H9 (cell line): ENCODE measurements around the gene SYCE3. TPM values are rescaled to one million over a fixed set of nuclear protein-coding genes. Genes with fewer than 3 reads are reported as not detected.

Experiments
- DNase-seq: peaks from one replicate; pipeline ENCODE4 v3.0.0-alpha.2; 2017
- H2AFZ ChIP-seq: one replicate; pipeline ENCODE4 v1.6.1; 2013; ENCODE audit warnings: mild to moderate bottlenecking, low read length, control low read depth, moderate library complexity
- H2AK5ac ChIP-seq: 2 replicates; pipeline ENCODE4 v1.6.1; 2013; ENCODE audit warnings: low read length, control low read depth, mixed read lengths; ENCODE audit not compliant: insufficient read length
- H2BK120ac ChIP-seq: one replicate; pipeline ENCODE4 v1.6.1; 2013; ENCODE audit warnings: low read depth, mild to moderate bottlenecking, low read length, control low read depth, inconsistent platforms; ENCODE audit not compliant: poor library complexity, severe bottlenecking
- H2BK12ac ChIP-seq: 2 replicates; pipeline ENCODE4 v1.6.1; 2013; ENCODE audit warnings: low read length, control low read depth, mixed read lengths, low read depth; ENCODE audit not compliant: insufficient read length
- H2BK15ac ChIP-seq: 2 replicates; pipeline ENCODE4 v1.6.1; 2013; ENCODE audit warnings: low read depth, low read length, control low read depth
- H2BK20ac ChIP-seq: one replicate; pipeline ENCODE4 v1.6.1; 2013; ENCODE audit warnings: low read depth, mild to moderate bottlenecking, low read length, control low read depth, inconsistent platforms; ENCODE audit not compliant: poor library complexity, severe bottlenecking
- H2BK5ac ChIP-seq: 2 replicates; pipeline ENCODE4 v1.6.1; 2013; ENCODE audit warnings: low read length, control low read depth, mixed read lengths; ENCODE audit not compliant: insufficient read length
- H3K14ac ChIP-seq: 2 replicates; pipeline ENCODE4 v1.6.1; 2013; ENCODE audit warnings: low read length, control low read depth; ENCODE audit not compliant: insufficient read depth
- H3K18ac ChIP-seq: 2 replicates; pipeline ENCODE4 v1.6.1; 2013; ENCODE audit warnings: low read depth, mild to moderate bottlenecking, mixed read lengths, low read length, control low read depth; ENCODE audit not compliant: insufficient read length
- H3K23ac ChIP-seq: 2 replicates; pipeline ENCODE4 v1.6.1; 2013; ENCODE audit warnings: low read length, control low read depth, mixed read lengths, low read depth; ENCODE audit not compliant: insufficient read length
- H3K23me2 ChIP-seq: 2 replicates; pipeline ENCODE4 v1.6.1; 2013; ENCODE audit warnings: low read depth, mild to moderate bottlenecking, mixed read lengths, low read length, control low read depth; ENCODE audit not compliant: insufficient read length, poor library complexity, severe bottlenecking
- H3K27ac ChIP-seq: 2 replicates; pipeline ENCODE4 v1.5.1; 2013; ENCODE audit warnings: low read length, control low read depth, mixed read lengths, low read depth; ENCODE audit not compliant: insufficient read length
- H3K27me3 ChIP-seq: 2 replicates; pipeline ENCODE4 v1.6.1; 2013; ENCODE audit warnings: low read length, control low read depth, inconsistent platforms; ENCODE audit not compliant: insufficient read depth
- H3K4ac ChIP-seq: 2 replicates; pipeline ENCODE4 v1.6.1; 2013; ENCODE audit warnings: low read depth, mild to moderate bottlenecking, control low read depth, inconsistent platforms, low read length, moderate library complexity
- H3K4me1 ChIP-seq: 2 replicates; pipeline ENCODE4 v1.6.1; 2013; ENCODE audit warnings: low read length, control low read depth, inconsistent platforms; ENCODE audit not compliant: insufficient read depth
- H3K4me2 ChIP-seq: 2 replicates; pipeline ENCODE4 v1.6.1; 2013; ENCODE audit warnings: low read length, control low read depth, mixed read lengths; ENCODE audit not compliant: insufficient read length, insufficient read depth
- H3K56ac ChIP-seq: 2 replicates; pipeline ENCODE4 v1.6.1; 2013; ENCODE audit warnings: low read depth, mild to moderate bottlenecking, mixed read lengths, low read length, control low read depth; ENCODE audit not compliant: insufficient read length
- H3K79me1 ChIP-seq: 2 replicates; pipeline ENCODE4 v1.6.1; 2013; ENCODE audit warnings: low read depth, mild to moderate bottlenecking, moderate library complexity, low read length, control low read depth, inconsistent platforms; ENCODE audit not compliant: insufficient read depth, poor library complexity, severe bottlenecking
- H3K79me2 ChIP-seq: 2 replicates; pipeline ENCODE4 v1.6.1; 2013; ENCODE audit warnings: low read length, control low read depth, inconsistent platforms; ENCODE audit not compliant: insufficient read depth
- H3K9ac ChIP-seq: 2 replicates; pipeline ENCODE4 v1.6.1; 2013; ENCODE audit warnings: low read length, control low read depth, mixed read lengths; ENCODE audit not compliant: insufficient read length; ENCODE audit errors: extremely low read depth
- H3K9me3 ChIP-seq: one replicate; pipeline ENCODE4 v1.6.1; 2013; ENCODE audit warnings: low read depth, low read length, inconsistent platforms; ENCODE audit not compliant: control insufficient read depth
- H3T11ph ChIP-seq: one replicate; pipeline ENCODE4 v1.6.1; 2013; ENCODE audit warnings: mild to moderate bottlenecking, low read length, control low read depth, inconsistent platforms
- H4K20me1 ChIP-seq: one replicate; pipeline ENCODE4 v1.6.1; 2013; ENCODE audit not compliant: control insufficient read depth, insufficient read length, insufficient read depth
- H4K5ac ChIP-seq: 2 replicates; pipeline ENCODE4 v1.6.1; 2013; ENCODE audit warnings: low read depth, mild to moderate bottlenecking, mixed read lengths, low read length, control low read depth; ENCODE audit not compliant: insufficient read length
- H4K8ac ChIP-seq: replicated peaks from 2 replicates; pipeline ENCODE4 v1.6.1; 2013; ENCODE audit warnings: low read length, control low read depth, mixed read lengths, low read depth; ENCODE audit not compliant: insufficient read length
- H4K91ac ChIP-seq: 2 replicates; pipeline ENCODE4 v1.6.1; 2013; ENCODE audit warnings: low read depth, mild to moderate bottlenecking, moderate library complexity, mixed read lengths, low read length, control low read depth; ENCODE audit not compliant: insufficient read length
- H3K27ac Mint-ChIP-seq, 3 experiments: 2 replicates in 2 of 3; 3 replicates in 1 of 3; pipeline ENCODE4 v1.8.0; 2020 to 2021; ENCODE audit warnings: mixed read lengths in 3 of 3, mild to moderate bottlenecking in 1 of 3, moderate library complexity in 1 of 3
- H3K27me3 Mint-ChIP-seq: 2 replicates; pipeline ENCODE4 v1.8.0; 2021; ENCODE audit warnings: low read depth, mild to moderate bottlenecking, moderate library complexity, mixed read lengths
- H3K36me3 Mint-ChIP-seq, 3 experiments: 2 replicates in 2 of 3; 3 replicates in 1 of 3; pipeline ENCODE4 v1.8.0; 2020 to 2021; ENCODE audit warnings: low read depth in 3 of 3, mixed read lengths in 3 of 3; ENCODE audit not compliant: insufficient read depth in 1 of 3
- H3K4me1 Mint-ChIP-seq, 2 experiments: 2 replicates each; pipeline ENCODE4 v1.8.0; 2020; ENCODE audit warnings: mixed read lengths in 2 of 2
- H3K4me3 Mint-ChIP-seq, 2 experiments: 2 replicates in 1 of 2; 3 replicates in 1 of 2; pipeline ENCODE4 v1.8.0; 2020 to 2021; ENCODE audit warnings: mild to moderate bottlenecking in 2 of 2, mixed read lengths in 2 of 2, moderate library complexity in 1 of 2
- H3K9me3 Mint-ChIP-seq, 2 experiments: 2 replicates in 1 of 2; 3 replicates in 1 of 2; pipeline ENCODE4 v1.8.0; 2020; ENCODE audit warnings: mild to moderate bottlenecking in 2 of 2, mixed read lengths in 2 of 2, moderate library complexity in 1 of 2
- CTCF ChIP-seq: fragments of 200-600 bp; sonication (generic); conservative IDR thresholded peaks from 3 replicates; pipeline ENCODE4 v1.8.0; 2021; ENCODE audit warnings: antibody characterized with exemption, mild to moderate bottlenecking
- WGBS: extraction: QIAGEN DNeasy Blood & Tissue Kit; methylation state at CpG from one replicate; pipeline ENCODE4 v1.1.7; 2013; ENCODE audit warnings: missing lambda C conversion rate, low lambda C conversion rate, mixed read lengths; ENCODE audit not compliant: insufficient read length; ENCODE audit errors: extremely low coverage; 5-methylcytosine and 5-hydroxymethylcytosine counted together
- total RNA-seq: library from RNA; stranded (reverse); gene quantifications from 2 replicates; pipeline ENCODE4 v1.2.1, GENCODE V29; 2021

The SYCE3 gene
- total RNA-seq, 1 experiment from 2014 or later, result 0.85 TPM

GRCh38 chr22:50610041-50610451 lies 47.3 kb upstream of the SYCE3 start:
- Histone ChIP-seq H3K23me2 (peaks cover 5% of the 10 kb centered on the region), H2BK20ac (no peak overlapping the region), H3K14ac (no peak overlapping the region), H3K23ac (no peak overlapping the region), H4K91ac (no peak overlapping the region), H2BK12ac (no peak overlapping the region), H2BK5ac (no peak overlapping the region), H2AK5ac (no peak overlapping the region), H3K79me2 (no peaks in the 10 kb centered on the region), H3K56ac (no peak overlapping the region), H3T11ph (no peak overlapping the region), H3K27me3 (no peaks in the 10 kb centered on the region), H4K5ac (no peak overlapping the region), H4K8ac (no peak overlapping the region), H3K9me3 (no peaks in the 10 kb centered on the region), H2BK15ac (no peak overlapping the region), H3K4me1 (peaks cover 3% of the 10 kb centered on the region; the same call in 1 of the 2 replicates), H3K4ac (no peak overlapping the region), H3K9ac (no peak overlapping the region), H3K27ac (no peak overlapping the region), H3K79me1 (no peaks in the 10 kb centered on the region), H2AFZ (no peak overlapping the region), H4K20me1 (no peaks in the 10 kb centered on the region), H3K18ac (peak overlapping the region; percentile 11), H3K4me2 (no peak overlapping the region), H2BK120ac (no peak overlapping the region)
- H3K27ac Mint-ChIP-seq, result no peak overlapping the region
- no peaks in the 10 kb centered on the region; a peak in 2 of 7 replicates for H3K36me3 Mint-ChIP-seq
- H3K4me1 Mint-ChIP-seq, result peaks cover 10 to 16% of the 10 kb centered on the region in 2 experiments
- no peak for TF ChIP-seq CTCF
- no peak for DNase-seq
- no CpG with 5 or more reads among the region's 11 CpGs for WGBS
- H3K27me3 Mint-ChIP-seq, result peaks cover 41% of the 10 kb centered on the region
- peaks cover 0 to 3% of the 10 kb centered on the region in 2 experiments; a peak in 1 of 5 replicates for H3K9me3 Mint-ChIP-seq
- no peak overlapping the region for H3K4me3 Mint-ChIP-seq
